Hepatocyte (in vitro differentiated cells): Measurements from ENCODE around the gene ARHGAP45.

Experiments
- EZH2 ChIP-seq: fragments of 200-600 bp; sonication (generic); IDR thresholded peaks from 2 replicates; pipeline ENCODE4 v1.6.1; 2016; ENCODE audit warnings: antibody characterized with exemption, mild to moderate bottlenecking, borderline replicate concordance
- EZH2phosphoT487 ChIP-seq: fragments of 200-600 bp; sonication (generic); IDR thresholded peaks from one replicate; pipeline ENCODE4 v1.6.1; 2018; ENCODE audit warnings: antibody characterized with exemption, mild to moderate bottlenecking, low read depth, moderate library complexity; ENCODE audit not compliant: unreplicated experiment, severe bottlenecking
- TF ChIP-seq, protein P1 (sequence below): fragments of 200-600 bp; sonication (generic); IDR thresholded peaks from 2 replicates; pipeline ENCODE4 v1.5.1; 2016; ENCODE audit warnings: antibody characterized with exemption, mild to moderate bottlenecking; ENCODE audit not compliant: poor library complexity

DNA sequence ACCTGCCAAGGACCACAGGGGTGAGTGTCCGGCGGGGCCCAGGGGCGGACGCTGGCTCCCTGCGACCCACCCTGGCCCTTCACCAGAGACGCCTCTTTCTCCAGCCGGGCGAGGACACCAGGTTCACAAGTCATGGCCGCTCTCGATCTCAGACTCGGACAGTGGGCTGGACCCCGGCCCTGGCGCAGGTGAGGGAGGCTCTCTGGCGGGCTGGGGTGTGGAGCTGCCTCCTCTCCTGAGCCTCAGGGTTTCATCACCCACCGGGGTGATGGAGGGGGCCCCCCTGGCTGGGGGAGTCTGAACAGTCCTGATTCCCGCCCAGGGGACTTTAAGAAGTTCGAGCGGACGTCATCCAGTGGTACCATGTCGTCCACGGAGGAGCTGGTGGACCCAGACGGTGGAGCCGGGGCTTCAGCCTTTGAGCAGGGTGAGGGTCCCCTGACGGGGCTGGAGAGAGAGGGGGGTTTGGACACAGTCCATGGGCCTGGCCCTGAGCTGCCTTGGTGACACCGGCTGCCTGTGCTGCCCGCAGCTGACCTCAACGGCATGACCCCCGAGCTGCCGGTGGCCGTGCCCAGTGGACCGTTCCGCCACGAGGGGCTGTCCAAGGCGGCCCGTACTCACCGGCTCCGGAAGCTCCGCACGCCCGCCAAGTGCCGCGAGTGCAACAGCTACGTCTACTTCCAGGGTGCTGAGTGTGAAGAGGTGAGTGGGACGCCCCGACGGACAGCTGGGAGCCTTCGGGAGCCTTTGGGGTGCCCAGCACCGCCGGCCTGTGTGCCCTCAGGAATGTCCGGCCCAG lies 13.6 kb downstream of the ARHGAP45 start:
- TF ChIP-seq, protein P1, sequence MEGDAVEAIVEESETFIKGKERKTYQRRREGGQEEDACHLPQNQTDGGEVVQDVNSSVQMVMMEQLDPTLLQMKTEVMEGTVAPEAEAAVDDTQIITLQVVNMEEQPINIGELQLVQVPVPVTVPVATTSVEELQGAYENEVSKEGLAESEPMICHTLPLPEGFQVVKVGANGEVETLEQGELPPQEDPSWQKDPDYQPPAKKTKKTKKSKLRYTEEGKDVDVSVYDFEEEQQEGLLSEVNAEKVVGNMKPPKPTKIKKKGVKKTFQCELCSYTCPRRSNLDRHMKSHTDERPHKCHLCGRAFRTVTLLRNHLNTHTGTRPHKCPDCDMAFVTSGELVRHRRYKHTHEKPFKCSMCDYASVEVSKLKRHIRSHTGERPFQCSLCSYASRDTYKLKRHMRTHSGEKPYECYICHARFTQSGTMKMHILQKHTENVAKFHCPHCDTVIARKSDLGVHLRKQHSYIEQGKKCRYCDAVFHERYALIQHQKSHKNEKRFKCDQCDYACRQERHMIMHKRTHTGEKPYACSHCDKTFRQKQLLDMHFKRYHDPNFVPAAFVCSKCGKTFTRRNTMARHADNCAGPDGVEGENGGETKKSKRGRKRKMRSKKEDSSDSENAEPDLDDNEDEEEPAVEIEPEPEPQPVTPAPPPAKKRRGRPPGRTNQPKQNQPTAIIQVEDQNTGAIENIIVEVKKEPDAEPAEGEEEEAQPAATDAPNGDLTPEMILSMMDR: no peak
- no peak for TF ChIP-seq EZH2phosphoT487
- TF ChIP-seq EZH2: no peak
